BE2C (cell line): ENCODE results near the gene TPR.
A peak's percentile ranks its signal among the peaks of the same experiment; 100 is the strongest.
"Not testable (repeated sequence)": the region's sequence is repeated elsewhere in the genome, so short reads cannot be mapped to it uniquely, and the experiment has no call there.

Source experiments
- DNase-seq: peaks from one replicate; pipeline ENCODE4 v3.0.0-alpha.2; 2020
- H3K27me3 ChIP-seq: fragments of 250-450 bp; sonication (Bioruptor Pico); 2 replicates; pipeline ENCODE4 v1.5.1; 2020; ENCODE audit warnings: mild to moderate bottlenecking
- H3K36me3 ChIP-seq: fragments of 250-450 bp; sonication (Bioruptor Pico); 2 replicates; pipeline ENCODE4 v1.5.1; 2020; ENCODE audit warnings: mild to moderate bottlenecking
- H3K4me1 ChIP-seq: fragments of 250-450 bp; sonication (Bioruptor Pico); 2 replicates; pipeline ENCODE4 v1.5.1; 2020
- H3K4me3 ChIP-seq: 2 replicates; pipeline ENCODE4 v1.5.1; 2011; ENCODE audit warnings: low read depth, low read length
- H3K9me3 ChIP-seq: fragments of 250-450 bp; sonication (Bioruptor Pico); 2 replicates; pipeline ENCODE4 v1.5.1; 2020
- CTCF ChIP-seq: IDR thresholded peaks from 2 replicates; pipeline ENCODE4 v1.5.1; 2012; ENCODE audit warnings: mild to moderate bottlenecking, low read depth, low read length

The TPR gene

GRCh38 chr1:186413319-186413718 is 38.3 kb upstream of the TPR start:
- Histone ChIP-seq H3K4me3 (no peak overlapping the region), H3K4me1 (no peaks in the 10 kb centered on the region), H3K9me3 (no peaks in the 10 kb centered on the region), H3K36me3 (peaks cover 22% of the 10 kb centered on the region), H3K27me3 (no peaks in the 10 kb centered on the region)
- no peak for DNase-seq
- TF ChIP-seq CTCF = no peak

- no peak overlapping the region for H3K4me3 ChIP-seq
- no peaks in the 10 kb centered on the region for H3K9me3 ChIP-seq
- no peak for DNase-seq
- no peaks in the 10 kb centered on the region for H3K27me3 ChIP-seq
- H3K4me1 ChIP-seq = no peaks in the 10 kb centered on the region
- TF ChIP-seq CTCF = no peak
- peaks cover 40% of the 10 kb centered on the region for H3K36me3 ChIP-seq
Measured at GRCh38 chr1:186409091-186409490, 34.0 kb upstream of the TPR start.

- Histone ChIP-seq H3K4me1 (no peaks in the 10 kb centered on the region), H3K4me3 (no peak overlapping the region), H3K9me3 (no peaks in the 10 kb centered on the region), H3K27me3 (no peaks in the 10 kb centered on the region), H3K36me3 (peaks cover 31% of the 10 kb centered on the region)
- no peak for DNase-seq
- peak; percentile 71 for TF ChIP-seq CTCF
Measured at GRCh38 chr1:186404454-186405051, 29.5 kb upstream of the TPR start.

GRCh38 chr1:186403632-186404031 is 28.6 kb upstream of the TPR start:
- Histone ChIP-seq H3K9me3 (no peaks in the 10 kb centered on the region), H3K27me3 (no peaks in the 10 kb centered on the region), H3K4me1 (no peaks in the 10 kb centered on the region), H3K36me3 (peaks cover 23% of the 10 kb centered on the region), H3K4me3 (no peak overlapping the region)
- no peak for TF ChIP-seq CTCF
- no peak for DNase-seq

- H3K36me3 ChIP-seq = peaks cover 23% of the 10 kb centered on the region
- H3K4me1 ChIP-seq, H3K9me3 ChIP-seq, H3K27me3 ChIP-seq, DNase-seq, H3K4me3 ChIP-seq: not testable (repeated sequence)
Measured at GRCh38 chr1:186401446-186401845, 26.4 kb upstream of the TPR start.

- not testable (repeated sequence) for DNase-seq, H3K27me3 ChIP-seq, H3K4me3 ChIP-seq, H3K4me1 ChIP-seq, H3K9me3 ChIP-seq
- peaks cover 41% of the 10 kb centered on the region for H3K36me3 ChIP-seq
Measured at GRCh38 chr1:186392711-186393110, 17.7 kb upstream of the TPR start.

GRCh38 chr1:186391841-186392240 is 16.8 kb upstream of the TPR start:
- peaks cover 41% of the 10 kb centered on the region for H3K36me3 ChIP-seq
- H3K27me3 ChIP-seq = no peaks in the 10 kb centered on the region
- no peaks in the 10 kb centered on the region for H3K4me1 ChIP-seq
- H3K4me3 ChIP-seq = no peak overlapping the region
- no peak for TF ChIP-seq CTCF
- no peak for DNase-seq
- no peaks in the 10 kb centered on the region for H3K9me3 ChIP-seq
